ENCODE results near the gene TMEM131. TPM values are rescaled to one million over a fixed set of nuclear protein-coding genes. Genes with fewer than 3 reads are reported as not detected.

TMEM131 gene
- total RNA-seq, 2 experiments from 2014 or later = 17.4 to 32.3 TPM

GRCh38 chr2:97734061-97735051, 261.4 kb downstream of the TMEM131 start:
- 0 out of 2 replicates have a peak, but pooled peaks cover 2% of the 10 kb centered on the region for H3K9me3 ChIP-seq (ENCODE audit: low read length)
- BruUV-seq (replicated peaks) = no TSS peak
- TF ChIP-seq EZH2phosphoT487 (IDR thresholded peaks at IDR 0.05; ENCODE audit: borderline replicate concordance, low read depth, low read length) (no peak), CTCF (conservative IDR thresholded peaks at IDR 0.05; ENCODE audit: low read length) (no peak)
- DNase-seq (ENCODE audit: low spot score) = no peak
- H3K36me3 ChIP-seq (ENCODE audit: insufficient read depth, low read length) = peaks cover 12% of the 10 kb centered on the region
- no peaks in the 10 kb centered on the region for H3K9me2 ChIP-seq (ENCODE audit: insufficient read depth, low read length)
- no peak overlapping the region for H3K4me2 ChIP-seq (ENCODE audit: low read length)
- no peaks in the 10 kb centered on the region for H4K20me1 ChIP-seq (ENCODE audit: insufficient read depth, low read length)
- H2AFZ ChIP-seq (ENCODE audit: low read length) = no peak overlapping the region
- CTCF ChIA-PET (ENCODE audit: unreplicated experiment) = no interaction called here
- POLR2A ChIA-PET = interaction anchor here (0.5 kb wide), 1 partner anchor 1014 kb away, joined by 3 read pairs; no protein-coding TSS in a partner anchor
- H3K79me2 ChIP-seq (ENCODE audit: insufficient read depth, low read depth, low read length) = no peaks in the 10 kb centered on the region
- no peak overlapping the region for H3K27ac ChIP-seq (ENCODE audit: low read depth, low read length, poor library complexity, severe bottlenecking)
- H3K4me1 ChIP-seq (ENCODE audit: insufficient read depth, low read length, poor library complexity, severe bottlenecking) = no peaks in the 10 kb centered on the region
- intact Hi-C loops (cut with micrococcal nuclease; ENCODE audit: unreplicated experiment) = no loop called here
- H3K4me3 ChIP-seq (ENCODE audit: low read depth, low read length, poor library complexity, severe bottlenecking) = no peak overlapping the region

- CTCF ChIA-PET (ENCODE audit: unreplicated experiment) = no interaction called here
These were observed 262.3 kb downstream of the TMEM131 start for GRCh38 chr2:97733341-97734035.

More at GRCh38 chr2:97733341-97734035, 262.3 kb downstream of the TMEM131 start:
- Histone ChIP-seq H3K9me2 (ENCODE audit: insufficient read depth, low read length) (no peaks in the 10 kb centered on the region), H3K4me1 (ENCODE audit: insufficient read depth, low read length, poor library complexity, severe bottlenecking) (no peaks in the 10 kb centered on the region), H4K20me1 (ENCODE audit: insufficient read depth, low read length) (no peaks in the 10 kb centered on the region), H2AFZ (ENCODE audit: low read length) (no peak overlapping the region), H3K9me3 (ENCODE audit: low read length) (0 out of 2 replicates have a peak, but pooled peaks cover 6% of the 10 kb centered on the region), H3K4me2 (ENCODE audit: low read length) (no peak overlapping the region), H3K36me3 (ENCODE audit: insufficient read depth, low read length) (peaks cover 21% of the 10 kb centered on the region), H3K27ac (ENCODE audit: low read depth, low read length, poor library complexity, severe bottlenecking) (no peak overlapping the region), H3K4me3 (ENCODE audit: low read depth, low read length, poor library complexity, severe bottlenecking) (no peak overlapping the region), H3K79me2 (ENCODE audit: insufficient read depth, low read depth, low read length) (no peaks in the 10 kb centered on the region)
- DNase-seq (ENCODE audit: low spot score) = no peak
- TF ChIP-seq EZH2phosphoT487 (IDR thresholded peaks at IDR 0.05; ENCODE audit: borderline replicate concordance, low read depth, low read length) = no peak
- TF ChIP-seq CTCF (conservative IDR thresholded peaks at IDR 0.05; ENCODE audit: low read length) = no peak
- BruUV-seq (replicated peaks) = no TSS peak
- intact Hi-C loops (cut with micrococcal nuclease; ENCODE audit: unreplicated experiment) = no loop called here
- POLR2A ChIA-PET = no interaction called here
